A673 (cell line): ENCODE data around the gene THADA. TPM values are rescaled to one million over a fixed set of nuclear protein-coding genes. Genes with fewer than 3 reads are reported as not detected.
A peak's percentile ranks its signal among the peaks of the same experiment; 100 is the strongest.

Experiments used
- BruUV-seq: library from RNA; stranded (reverse); fragments of 400-500 nt; replicated peaks from 2 replicates; lab custom pipeline; 2021; lab: Mats Ljungman, UMichigan
- CTCF ChIA-PET: fragments of 300-600 bp; sonication (Branson Sonifier 250); formaldehyde crosslinking; loops from one replicate; lab custom pipeline; 2022; ENCODE audit warnings: antibody characterized with exemption; lab: Charles Lee
- POLR2A ChIA-PET: fragments of 300-600 bp; sonication (Branson Sonifier 250); formaldehyde crosslinking; loops from one replicate; lab custom pipeline; 2022; ENCODE audit warnings: antibody characterized with exemption; ENCODE audit not compliant: low non-redundant PET; lab: Charles Lee
- DNase-seq: peaks from one replicate; pipeline ENCODE4 v3.0.0-alpha.2; 2015; ENCODE audit warnings: low spot score
- H3K27ac ChIP-seq: fragments of 200-600 bp; sonication (generic); 2 replicates; pipeline ENCODE4 v1.5.1; 2016; ENCODE audit warnings: mixed run types, low read depth, mild to moderate bottlenecking, mixed read lengths, antibody characterized with exemption, low read length; ENCODE audit not compliant: poor library complexity, severe bottlenecking
- H3K27me3 ChIP-seq: fragments of 200-600 bp; sonication (generic); replicated peaks from 2 replicates; pipeline ENCODE4 v1.6.1; 2017; ENCODE audit warnings: mixed run types, low read depth, mild to moderate bottlenecking, mixed read lengths, antibody characterized with exemption, low read length; ENCODE audit not compliant: insufficient read depth, poor library complexity
- H3K36me3 ChIP-seq: fragments of 200-600 bp; sonication (generic); 2 replicates; pipeline ENCODE4 v1.6.1; 2016; ENCODE audit warnings: mixed run types, mild to moderate bottlenecking, mixed read lengths, antibody characterized with exemption, low read length; ENCODE audit not compliant: insufficient read depth, poor library complexity, severe bottlenecking
- H3K4me1 ChIP-seq: fragments of 200-600 bp; sonication (generic); 2 replicates; pipeline ENCODE4 v1.6.1; 2017; ENCODE audit warnings: mixed run types, mild to moderate bottlenecking, mixed read lengths, antibody characterized with exemption, low read length; ENCODE audit not compliant: insufficient read depth, poor library complexity, severe bottlenecking
- H3K4me3 ChIP-seq: fragments of 200-600 bp; sonication (generic); 2 replicates; pipeline ENCODE4 v1.5.1; 2016; ENCODE audit warnings: low read depth, mixed run types, mild to moderate bottlenecking, mixed read lengths, low read length; ENCODE audit not compliant: poor library complexity, severe bottlenecking
- H3K9me3 ChIP-seq: fragments of 200-600 bp; sonication (generic); 2 replicates; pipeline ENCODE4 v1.6.1; 2016; ENCODE audit warnings: mixed run types, low read depth, mild to moderate bottlenecking, mixed read lengths, antibody characterized with exemption, low read length; ENCODE audit not compliant: poor library complexity, severe bottlenecking
- CTCF ChIP-seq: fragments of 300-800, 200-600 bp; sonication (generic); conservative IDR thresholded peaks from 2 replicates; pipeline ENCODE4 v1.5.1; 2017; ENCODE audit warnings: low read depth, mild to moderate bottlenecking, antibody characterized with exemption, low read length, moderate library complexity, mixed read lengths
- EZH2 ChIP-seq: fragments of 200-600 bp; sonication (generic); IDR thresholded peaks from 2 replicates; pipeline ENCODE4 v1.6.1; 2017; ENCODE audit warnings: borderline replicate concordance, low read depth, mild to moderate bottlenecking, mixed read lengths, antibody characterized with exemption, low read length; ENCODE audit not compliant: poor library complexity, severe bottlenecking
- intact Hi-C: fragments of 100-400 bp; cut with micrococcal nuclease; formaldehyde crosslinking; loops from one replicate; pipeline ENCODE4 v1.10.0; 2022; ENCODE audit not compliant: unreplicated experiment
- total RNA-seq: library from RNA; stranded (reverse); gene quantifications from 2 replicates; pipeline ENCODE4 v1.2.3, GENCODE V29; 2021

The THADA gene
- total RNA-seq, 1 experiment from 2014 or later: 39.7 TPM

GRCh38 chr2:43225093-43225787 lies 370.6 kb downstream of the THADA start:
- TSS peak; percentile 26 for BruUV-seq
- ChIA-PET POLR2A (no interaction called here), CTCF (no interaction called here)
- peak overlapping the region; percentile 98 for H3K4me3 ChIP-seq
- TF ChIP-seq EZH2 (no peak), CTCF (no peak)
- H3K27me3 ChIP-seq: no peaks in the 10 kb centered on the region
- intact Hi-C loops: loop anchor here (5.0 to 10.0 kb wide), 3 partner anchors 183 to 370 kb away; no protein-coding TSS in a partner anchor
- H3K36me3 ChIP-seq: peaks cover 19% of the 10 kb centered on the region
- H3K4me1 ChIP-seq: peaks cover 53% of the 10 kb centered on the region
- H3K27ac ChIP-seq: peak overlapping the region; percentile 98
- H3K9me3 ChIP-seq: no peaks in the 10 kb centered on the region
- DNase-seq: peak; percentile 48

DNA sequence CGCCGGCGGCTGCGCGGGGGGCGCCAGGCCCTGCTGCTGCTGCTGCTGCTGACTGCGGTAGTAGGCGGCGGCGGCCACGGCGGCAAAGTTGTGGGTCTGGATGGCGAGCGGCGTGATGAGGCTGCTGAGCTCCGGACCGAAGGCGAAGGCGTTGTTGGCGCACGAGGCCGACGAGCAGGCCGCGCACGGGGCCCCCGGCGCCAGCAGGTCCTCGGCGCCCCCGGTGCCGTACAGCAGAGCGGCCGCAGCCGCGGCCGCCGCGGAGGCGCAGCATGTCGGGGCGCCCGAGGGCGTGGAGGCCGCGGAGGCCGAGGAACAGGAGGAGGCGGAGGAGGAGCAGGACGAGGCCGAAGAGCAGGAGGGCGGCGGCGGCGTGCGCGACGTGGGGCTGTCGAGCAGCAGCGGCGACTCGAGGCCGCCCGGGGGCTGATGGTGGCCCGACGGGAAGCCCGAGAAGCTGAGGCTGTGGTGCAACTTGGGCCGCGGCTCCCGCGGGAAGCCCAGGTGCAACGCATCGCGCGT lies 371.2 kb downstream of the THADA start:
- ChIA-PET POLR2A (no interaction called here), CTCF (no interaction called here)
- Histone ChIP-seq H3K27ac (no peak overlapping the region), H3K4me3 (peak overlapping the region; percentile 13), H3K9me3 (no peaks in the 10 kb centered on the region), H3K36me3 (peaks cover 19% of the 10 kb centered on the region), H3K27me3 (no peaks in the 10 kb centered on the region), H3K4me1 (peaks cover 58% of the 10 kb centered on the region)
- no peak for TF ChIP-seq CTCF
- no peak for TF ChIP-seq EZH2
- no peak for DNase-seq
- intact Hi-C loops: loop anchor here (5.0 to 10.0 kb wide), 4 partner anchors 182 to 370 kb away; no protein-coding TSS in a partner anchor
- no TSS peak for BruUV-seq

GRCh38 chr2:43224131-43224570 lies 371.7 kb downstream of the THADA start:
- peak; percentile 78 for DNase-seq
- Histone ChIP-seq H3K36me3 (peaks cover 19% of the 10 kb centered on the region), H3K4me3 (peak overlapping the region; percentile 13), H3K9me3 (no peaks in the 10 kb centered on the region), H3K27me3 (no peaks in the 10 kb centered on the region), H3K4me1 (peaks cover 60% of the 10 kb centered on the region), H3K27ac (peak overlapping the region; percentile 21)
- ChIA-PET CTCF (interaction anchor here (0.7 kb wide), 1 partner anchor 18 kb away, joined by 10 read pairs; no protein-coding TSS in a partner anchor), POLR2A (no interaction called here)
- intact Hi-C loops: loop anchor here (5.0 to 10.0 kb wide), 2 partner anchors 202 to 369 kb away; no protein-coding TSS in a partner anchor
- TF ChIP-seq CTCF (peak; percentile 58), EZH2 (no peak)
- no TSS peak for BruUV-seq
